ENCODE data around the gene GPR176.

GPR176 gene

DNA sequence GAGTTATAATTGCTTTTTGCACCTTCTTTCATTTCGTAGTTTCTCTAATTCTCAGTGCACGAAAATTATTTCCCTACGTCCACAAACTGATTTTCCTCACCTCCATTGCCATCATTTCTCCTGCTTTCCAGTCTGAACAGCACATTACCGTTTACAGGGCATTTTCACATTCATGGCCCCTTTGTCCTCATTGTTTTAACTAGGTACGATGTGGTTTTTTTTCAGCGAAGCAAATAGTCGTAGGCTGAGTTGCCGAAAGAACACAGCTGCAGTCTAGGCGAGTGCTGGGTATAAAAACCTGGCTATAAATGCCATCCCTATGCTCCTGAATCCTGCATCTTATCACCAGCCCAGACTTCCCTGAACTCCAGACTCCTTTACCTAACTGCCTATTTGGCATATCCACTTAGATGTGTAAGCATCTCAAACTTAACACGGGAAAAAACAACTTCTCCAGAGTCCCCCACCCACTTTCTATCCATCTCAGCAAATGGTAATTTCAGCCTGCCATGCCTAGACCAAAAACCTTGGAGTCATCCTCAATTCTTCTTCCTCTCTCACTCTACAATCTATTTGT, 136.7 kb downstream of the GPR176 start:
- DNase-seq (ENCODE audit: low read depth in 2 of 2) = no peak

- peak; percentile 88 to 89 for DNase-seq (ENCODE audit: low read depth in 2 of 2)
These were observed 137.5 kb downstream of the GPR176 start, which contains the start of gene FSIP1 for GRCh38 chr15:39782441-39783138. Gene FSIP1 (minus strand): TSS chr15:39782841. CDS start chr15:39776524, 6,317 bp downstream.

- no peak for DNase-seq (ENCODE audit: low read depth in 2 of 2)
These were observed 138.1 kb downstream of the GPR176 start for GRCh38 chr15:39781967-39782302.

- DNase-seq (ENCODE audit: low read depth in 2 of 2) = no peak
These were observed 138.7 kb downstream of the GPR176 start for GRCh38 chr15:39781147-39781966.

- DNase-seq (ENCODE audit: low read depth in 2 of 2) = no peak
These were observed 142.0 kb downstream of the GPR176 start for GRCh38 chr15:39778021-39778420.

GRCh38 chr15:39777496-39777895, 142.6 kb downstream of the GPR176 start:
- DNase-seq (ENCODE audit: low read depth in 2 of 2) = no peak

GRCh38 chr15:39776068-39776467, 144.0 kb downstream of the GPR176 start:
- DNase-seq (ENCODE audit: low read depth in 2 of 2) = no peak

GRCh38 chr15:39774688-39775267, 145.3 kb downstream of the GPR176 start:
- DNase-seq (ENCODE audit: low read depth in 2 of 2) = no peak

DNA sequence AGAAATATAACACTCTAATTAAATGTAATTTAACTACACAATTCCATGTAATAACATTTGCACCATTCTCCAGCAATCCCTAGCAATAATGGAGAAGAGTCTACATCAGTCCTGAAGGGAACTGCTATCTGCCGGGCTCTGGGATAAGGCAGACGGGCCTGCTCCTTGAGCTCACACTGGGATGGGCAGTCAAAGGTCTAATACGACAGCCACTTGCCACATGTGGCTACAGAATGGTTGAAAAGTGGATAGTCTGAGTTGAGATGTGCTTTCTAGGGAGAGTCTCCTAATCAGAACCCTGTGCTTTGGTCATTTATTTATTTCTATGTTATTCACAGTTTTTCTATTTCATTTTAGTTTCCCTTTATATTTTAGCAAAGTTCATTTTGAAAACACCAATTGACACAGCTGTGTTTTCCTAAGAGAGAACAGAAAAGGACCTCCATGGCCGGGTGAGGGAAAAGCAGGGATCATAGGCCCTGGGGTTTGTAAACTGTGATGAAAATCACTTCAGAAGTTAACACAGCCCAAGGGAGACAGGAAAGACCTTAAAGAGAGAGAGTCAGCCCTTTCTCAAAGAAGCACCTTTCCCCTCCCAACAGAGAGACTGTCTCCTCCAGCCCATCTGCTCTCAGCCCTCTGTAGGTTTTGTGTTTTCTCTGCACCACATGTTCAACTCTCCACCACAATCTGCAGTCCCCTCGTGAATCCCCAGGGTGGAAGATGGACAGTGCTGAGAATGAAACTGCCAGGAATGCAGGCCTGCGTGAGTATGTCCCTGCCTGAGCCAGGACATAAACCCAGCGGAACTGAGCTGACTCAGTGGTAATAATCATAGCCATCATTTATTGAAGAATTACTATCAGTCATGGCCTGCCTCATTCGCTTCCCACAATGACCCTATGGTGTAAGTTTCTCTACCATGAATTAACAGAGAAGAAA, 149.0 kb downstream of the GPR176 start:
- DNase-seq (ENCODE audit: low read depth in 2 of 2) = no peak

- no peak for DNase-seq (ENCODE audit: low read depth in 2 of 2)
These were observed 152.1 kb downstream of the GPR176 start for GRCh38 chr15:39767921-39768320.

GRCh38 chr15:39761006-39761405, 159.1 kb downstream of the GPR176 start:
- DNase-seq (ENCODE audit: low read depth in 2 of 2) = no peak

GRCh38 chr15:39756806-39757522, 163.1 kb downstream of the GPR176 start:
- DNase-seq (ENCODE audit: low read depth in 2 of 2) = no peak

DNA sequence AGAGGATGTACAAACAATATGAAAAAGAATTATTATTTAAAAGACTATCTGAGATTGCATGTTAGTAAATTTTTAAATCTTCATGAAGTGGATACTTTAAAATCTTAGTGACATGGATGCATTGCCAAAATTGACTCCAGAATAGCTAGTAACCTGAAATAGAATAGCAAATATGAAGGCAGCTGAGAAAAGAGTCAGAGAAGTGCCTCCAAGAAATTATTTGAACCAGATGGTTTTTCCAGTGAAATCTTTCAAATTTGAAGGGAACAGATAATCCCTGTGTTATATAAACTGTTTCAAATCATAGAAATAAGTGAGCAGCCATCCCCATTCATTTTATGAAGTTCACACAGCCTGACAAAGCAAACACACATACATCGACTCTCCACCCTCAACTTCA, 167.1 kb downstream of the GPR176 start:
- no peak for DNase-seq (ENCODE audit: low read depth in 2 of 2)

- DNase-seq (ENCODE audit: low read depth in 2 of 2) = no peak
These were observed 167.8 kb downstream of the GPR176 start for GRCh38 chr15:39752246-39752645.
